Fibroblast of mammary gland (primary cell): ENCODE data around the gene VSIR.

Experiments
- DNase-seq: peaks from one replicate; pipeline ENCODE4 v3.0.0-alpha.2; 2010; ENCODE audit warnings: low read depth
- H3K4me3 ChIP-seq: 2 replicates; pipeline ENCODE4 v1.5.1; 2011; ENCODE audit warnings: low read depth, mild to moderate bottlenecking, low read length, moderate library complexity; ENCODE audit not compliant: control insufficient read depth
- TF ChIP-seq, protein P1 (sequence below): conservative IDR thresholded peaks from 2 replicates; pipeline ENCODE4 v1.5.1; 2011; ENCODE audit warnings: low read depth, low read length, inconsistent platforms; ENCODE audit not compliant: control insufficient read depth, insufficient read depth

VSIR gene

GRCh38 chr10:71721313-71721712, 52.0 kb downstream of the VSIR start:
- TF ChIP-seq, protein P1, sequence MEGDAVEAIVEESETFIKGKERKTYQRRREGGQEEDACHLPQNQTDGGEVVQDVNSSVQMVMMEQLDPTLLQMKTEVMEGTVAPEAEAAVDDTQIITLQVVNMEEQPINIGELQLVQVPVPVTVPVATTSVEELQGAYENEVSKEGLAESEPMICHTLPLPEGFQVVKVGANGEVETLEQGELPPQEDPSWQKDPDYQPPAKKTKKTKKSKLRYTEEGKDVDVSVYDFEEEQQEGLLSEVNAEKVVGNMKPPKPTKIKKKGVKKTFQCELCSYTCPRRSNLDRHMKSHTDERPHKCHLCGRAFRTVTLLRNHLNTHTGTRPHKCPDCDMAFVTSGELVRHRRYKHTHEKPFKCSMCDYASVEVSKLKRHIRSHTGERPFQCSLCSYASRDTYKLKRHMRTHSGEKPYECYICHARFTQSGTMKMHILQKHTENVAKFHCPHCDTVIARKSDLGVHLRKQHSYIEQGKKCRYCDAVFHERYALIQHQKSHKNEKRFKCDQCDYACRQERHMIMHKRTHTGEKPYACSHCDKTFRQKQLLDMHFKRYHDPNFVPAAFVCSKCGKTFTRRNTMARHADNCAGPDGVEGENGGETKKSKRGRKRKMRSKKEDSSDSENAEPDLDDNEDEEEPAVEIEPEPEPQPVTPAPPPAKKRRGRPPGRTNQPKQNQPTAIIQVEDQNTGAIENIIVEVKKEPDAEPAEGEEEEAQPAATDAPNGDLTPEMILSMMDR: no peak
- no peak for DNase-seq
- H3K4me3 ChIP-seq: no peak overlapping the region

- TF ChIP-seq, protein P1: no peak
- DNase-seq: no peak
- H3K4me3 ChIP-seq: no peak overlapping the region
Measured at GRCh38 chr10:71720288-71720687, 53.0 kb downstream of the VSIR start.

GRCh38 chr10:71719464-71720201, 53.7 kb downstream of the VSIR start, which contains the start of gene C10orf105:
Gene C10orf105 (minus strand): TSS chr10:71719778. CDS start chr10:71716337, 3,441 bp downstream.
- TF ChIP-seq, protein P1: no peak
- H3K4me3 ChIP-seq: no peak within 1 kb of the TSS

GRCh38 chr10:71719042-71719441, 54.3 kb downstream of the VSIR start:
- peak; percentile 7 for DNase-seq
- no peak overlapping the region for H3K4me3 ChIP-seq
- TF ChIP-seq, protein P1: no peak

More at GRCh38 chr10:71719464-71720201, 53.7 kb downstream of the VSIR start, which contains the start of gene C10orf105:
- DNase-seq: no peak

- no peak for DNase-seq
Measured at GRCh38 chr10:71718165-71718698, 55.1 kb downstream of the VSIR start.

DNA sequence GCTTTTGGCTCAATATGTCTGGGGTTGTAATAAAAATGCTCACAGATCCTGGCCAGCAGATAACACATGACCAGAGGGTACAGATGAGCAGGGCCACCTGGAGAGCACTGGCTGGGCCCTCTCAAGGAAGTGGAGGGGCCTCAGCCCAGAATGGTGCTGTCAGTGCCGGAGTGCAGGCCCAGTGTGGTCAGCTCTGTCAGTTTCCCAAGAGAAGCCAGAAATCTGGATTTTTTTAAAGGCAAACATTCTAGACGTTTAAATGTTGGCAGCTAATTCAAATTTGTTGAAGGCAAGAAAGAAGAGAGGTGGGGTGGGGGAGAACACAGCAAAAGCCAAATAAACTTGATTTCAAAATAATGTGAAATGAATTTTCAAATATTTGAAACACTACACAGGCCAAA, 55.8 kb downstream of the VSIR start:
- no peak overlapping the region for H3K4me3 ChIP-seq
- DNase-seq: no peak
- TF ChIP-seq, protein P1: no peak

More at GRCh38 chr10:71718165-71718698, 55.1 kb downstream of the VSIR start:
- TF ChIP-seq, protein P1: no peak
- no peak overlapping the region for H3K4me3 ChIP-seq
